SK-N-DZ (cell line): ENCODE data around the gene C16orf87. TPM values are rescaled to one million over a fixed set of nuclear protein-coding genes. Genes with fewer than 3 reads are reported as not detected.
A peak's percentile ranks its signal among the peaks of the same experiment; 100 is the strongest.
"Not testable (repeated sequence)": the region's sequence is repeated elsewhere in the genome, so short reads cannot be mapped to it uniquely, and the experiment has no call there.

ENCODE experiments used
- DNase-seq: peaks from one replicate; pipeline ENCODE4 v3.0.0-alpha.2; 2015; ENCODE audit warnings: low spot score
- polyA plus RNA-seq, 2 experiments: library from polyadenylated mRNA; depleted of rRNA; stranded (reverse); fragments of >200 nt; gene quantifications; 2 replicates each; pipeline ENCODE4 v1.2.3, GENCODE V29; 2014

Gene C16orf87
- polyA plus RNA-seq (2014; cell fraction: cytosol; rRNA removed): 18.5 and 20.8 TPM in 2 replicates
- polyA plus RNA-seq (2014; cell fraction: nucleus; rRNA removed): 11.9 and 14.3 TPM in 2 replicates

- DNase-seq: peak; percentile 93
These were observed at the start of gene C16orf87 for GRCh38 chr16:46830902-46831647. Gene C16orf87, minus strand, starts transcription at chr16:46831180. Its CDS starts 31 bp downstream, at chr16:46831149.

GRCh38 chr16:46875243-46875642 lies 44.3 kb upstream of the C16orf87 start:
- DNase-seq: no peak

GRCh38 chr16:46873201-46873600 lies 42.2 kb upstream of the C16orf87 start:
- DNase-seq: no peak

GRCh38 chr16:46871597-46871996 lies 40.6 kb upstream of the C16orf87 start:
- no peak for DNase-seq

GRCh38 chr16:46868891-46869290 lies 37.9 kb upstream of the C16orf87 start:
- DNase-seq: not testable (repeated sequence)

- DNase-seq: not testable (repeated sequence)
These were observed 36.5 kb upstream of the C16orf87 start for GRCh38 chr16:46867486-46867885.

- no peak for DNase-seq
These were observed 35.3 kb upstream of the C16orf87 start for GRCh38 chr16:46866286-46866685.

- no peak for DNase-seq
These were observed 31.8 kb upstream of the C16orf87 start for GRCh38 chr16:46862555-46863447.

- no peak for DNase-seq
These were observed 28.8 kb upstream of the C16orf87 start for GRCh38 chr16:46859719-46860152.

- DNase-seq: no peak
These were observed 27.2 kb upstream of the C16orf87 start for GRCh38 chr16:46858151-46858550.

- DNase-seq: peak; percentile 59
These were observed 26.5 kb upstream of the C16orf87 start for GRCh38 chr16:46857368-46857945.

GRCh38 chr16:46855389-46855788 lies 24.4 kb upstream of the C16orf87 start:
- no peak for DNase-seq

GRCh38 chr16:46854846-46855245 lies 23.9 kb upstream of the C16orf87 start:
- no peak for DNase-seq

- peak; percentile 73 for DNase-seq
These were observed 22.9 kb upstream of the C16orf87 start for GRCh38 chr16:46853713-46854443.

- DNase-seq: no peak
These were observed 21.1 kb upstream of the C16orf87 start for GRCh38 chr16:46852130-46852529.

- no peak for DNase-seq
These were observed 19.9 kb upstream of the C16orf87 start for GRCh38 chr16:46850619-46851555.

GRCh38 chr16:46848768-46849764 lies 18.1 kb upstream of the C16orf87 start:
- DNase-seq: no peak

GRCh38 chr16:46845952-46846351 lies 15.0 kb upstream of the C16orf87 start:
- DNase-seq: no peak

GRCh38 chr16:46844771-46845170 lies 13.8 kb upstream of the C16orf87 start:
- DNase-seq: no peak
